Measurements from ENCODE around the gene NEK1.
"Not testable (repeated sequence)": the region's sequence is repeated elsewhere in the genome, so short reads cannot be mapped to it uniquely, and the experiment has no call there.

Gene NEK1

GRCh38 chr4:169499907-169500306 is 112.5 kb downstream of the NEK1 start:
- DNase-seq (ENCODE audit: low read depth in 2 of 2) = not testable (repeated sequence)

- not testable (repeated sequence) for DNase-seq (ENCODE audit: low read depth in 2 of 2)
Measured at GRCh38 chr4:169494234-169494633, 118.1 kb downstream of the NEK1 start.

- DNase-seq (ENCODE audit: low read depth in 2 of 2) = no peak
Measured at GRCh38 chr4:169493164-169493524, 119.2 kb downstream of the NEK1 start.

- DNase-seq (ENCODE audit: low read depth in 2 of 2) = peak in 1 of 2 donors; percentile 7
Measured at GRCh38 chr4:169492436-169493163, 119.8 kb downstream of the NEK1 start.

- no peak for DNase-seq (ENCODE audit: low read depth in 2 of 2)
Measured at GRCh38 chr4:169491211-169491610, 121.2 kb downstream of the NEK1 start.

- no peak for DNase-seq (ENCODE audit: low read depth in 2 of 2)
Measured at GRCh38 chr4:169489306-169489705, 123.1 kb downstream of the NEK1 start.

- no peak for DNase-seq (ENCODE audit: low read depth in 2 of 2)
Measured at GRCh38 chr4:169485791-169486742, 126.3 kb downstream of the NEK1 start.

GRCh38 chr4:169485086-169485485 is 127.3 kb downstream of the NEK1 start:
- no peak for DNase-seq (ENCODE audit: low read depth in 2 of 2)

GRCh38 chr4:169484485-169484884 is 127.9 kb downstream of the NEK1 start:
- DNase-seq (ENCODE audit: low read depth in 2 of 2) = no peak

- no peak for DNase-seq (ENCODE audit: low read depth in 2 of 2)
Measured at GRCh38 chr4:169464080-169464479, 148.3 kb downstream of the NEK1 start.

- DNase-seq (ENCODE audit: low read depth in 2 of 2) = no peak
Measured at GRCh38 chr4:169460081-169460480, 152.3 kb downstream of the NEK1 start.

GRCh38 chr4:169458575-169458974 is 153.8 kb downstream of the NEK1 start:
- no peak for DNase-seq (ENCODE audit: low read depth in 2 of 2)

- not testable (repeated sequence) for DNase-seq (ENCODE audit: low read depth in 2 of 2)
Measured at GRCh38 chr4:169452644-169453043, 159.7 kb downstream of the NEK1 start.

- DNase-seq (ENCODE audit: low read depth in 2 of 2) = not testable (repeated sequence)
Measured at GRCh38 chr4:169448935-169449334, 163.4 kb downstream of the NEK1 start.

GRCh38 chr4:169446824-169447223 is 165.6 kb downstream of the NEK1 start:
- no peak for DNase-seq (ENCODE audit: low read depth in 2 of 2)

GRCh38 chr4:169443748-169444147 is 168.6 kb downstream of the NEK1 start:
- no peak for DNase-seq (ENCODE audit: low read depth in 2 of 2)

- DNase-seq (ENCODE audit: low read depth in 2 of 2) = no peak
Measured at GRCh38 chr4:169440446-169440845, 171.9 kb downstream of the NEK1 start.

GRCh38 chr4:169439244-169439643 is 173.1 kb downstream of the NEK1 start:
- no peak for DNase-seq (ENCODE audit: low read depth in 2 of 2)

- DNase-seq (ENCODE audit: low read depth in 2 of 2) = no peak
Measured at GRCh38 chr4:169438057-169438480, 174.3 kb downstream of the NEK1 start.

GRCh38 chr4:169437299-169438047 is 174.9 kb downstream of the NEK1 start:
- DNase-seq (ENCODE audit: low read depth in 2 of 2) = no peak

GRCh38 chr4:169436734-169437133 is 175.6 kb downstream of the NEK1 start:
- DNase-seq (ENCODE audit: low read depth in 2 of 2) = no peak

GRCh38 chr4:169428376-169428775 is 184.0 kb downstream of the NEK1 start:
- DNase-seq (ENCODE audit: low read depth in 2 of 2) = no peak

Data from stimulated activated CD8-positive, alpha-beta memory T cell treated with anti-CD3 and anti-CD28 coated beads, Interleukin-15, amount 100 ng/mL, for 48 hours (primary cell).